K562 (cell line): Measurements from ENCODE around the gene GLRX. TPM values are rescaled to one million over a fixed set of nuclear protein-coding genes. Genes with fewer than 3 reads are reported as not detected.

ENCODE experiments used
- ATF7 ChIP-seq: fragments of 450-650 bp; IDR thresholded peaks from 2 replicates; pipeline ENCODE4 v1.7.1; 2014; ENCODE audit warnings: mild to moderate bottlenecking, moderate library complexity
- BRD9 ChIP-seq: fragments of 450-650 bp; IDR thresholded peaks from 2 replicates; pipeline ENCODE4 v1.6.1; 2018; ENCODE audit warnings: low read depth; ENCODE audit not compliant: partially characterized antibody
- CTBP1 ChIP-seq: fragments of 450-650 bp; IDR thresholded peaks from 2 replicates; pipeline ENCODE4 v1.6.1; 2016; ENCODE audit warnings: borderline replicate concordance
- ELF1 ChIP-seq: fragments of 200-800 bp; sonication (Bioruptor generic); IDR thresholded peaks from 2 replicates; pipeline ENCODE4 v1.6.1; 2016; ENCODE audit warnings: missing genetic modification characterization, missing compliant biosample characterization
- ESRRA ChIP-seq: fragments of 450-650 bp; IDR thresholded peaks from 2 replicates; pipeline ENCODE4 v1.6.1; 2014; ENCODE audit warnings: low read depth, mild to moderate bottlenecking, moderate library complexity, borderline replicate concordance
- ETV1 ChIP-seq: fragments of 450-650 bp; conservative IDR thresholded peaks from 2 replicates; pipeline ENCODE4 v1.6.1; 2016; ENCODE audit warnings: missing genetic modification characterization, control low read depth, low read depth, missing compliant biosample characterization
- GATA2 ChIP-seq: sonication (generic); formaldehyde crosslinking; IDR thresholded peaks from 2 replicates; pipeline ENCODE4 v1.4.0; 2020; ENCODE audit warnings: mild to moderate bottlenecking, missing genetic modification reagents
- HDAC1 ChIP-seq, 2 experiments: fragments of 450-650 bp; IDR thresholded peaks; 2 replicates each; pipeline ENCODE4 v1.6.1; 2016 to 2017; ENCODE audit warnings: inconsistent platforms in 1 of 2, mild to moderate bottlenecking in 1 of 2, moderate library complexity in 1 of 2
- HNRNPUL1 ChIP-seq: fragments of 200-400 bp; formaldehyde crosslinking; IDR thresholded peaks from 2 replicates; pipeline ENCODE4 v1.6.1; 2017; ENCODE audit warnings: low read length
- JUN ChIP-seq, 2 experiments: sonication (generic) in 1 of 2; formaldehyde crosslinking in 1 of 2; IDR thresholded peaks; 2 replicates each; pipeline versions ENCODE4 v1.6.1 to v1.8.0; 2012 to 2022; ENCODE audit warnings: borderline replicate concordance in 2 of 2, mild to moderate bottlenecking in 2 of 2, improper control_type of control experiment in 1 of 2, low read depth in 1 of 2, low read length in 1 of 2, missing genetic modification reagents in 1 of 2
- NCOA6 ChIP-seq: fragments of 450-650 bp; IDR thresholded peaks from 2 replicates; pipeline ENCODE4 v1.6.1; 2017; ENCODE audit warnings: mild to moderate bottlenecking
- SIN3A ChIP-seq, 2 experiments: fragments of 150-350 bp in 1 of 2; IDR thresholded peaks; 2 replicates each; pipeline ENCODE4 v1.6.1; 2011 to 2016; ENCODE audit warnings: borderline replicate concordance in 2 of 2, low read depth in 2 of 2, low read length in 2 of 2, mild to moderate bottlenecking in 2 of 2, moderate library complexity in 2 of 2; ENCODE audit not compliant: control insufficient read depth in 1 of 2
- SMARCE1 ChIP-seq: fragments of 450-650 bp; IDR thresholded peaks from 2 replicates; pipeline ENCODE4 v1.7.1; 2016; ENCODE audit warnings: mild to moderate bottlenecking
- polyA plus RNA-seq, 8 experiments: library from polyadenylated mRNA; depleted of rRNA in 4 of 8; stranded (reverse) in 5 of 8; unstranded in 3 of 8; fragments of >200 nt; fragmentation: Nextera tagmentation in 2 of 8; fragmentation: Illumina TruSeq in 1 of 8; extraction: Ambion mirVana in 2 of 8; extraction: Trizol in 1 of 8; gene quantifications; 2 replicates each; pipeline versions ENCODE4 v1.2.1 to v1.2.3, GENCODE V29; 2011 to 2014; ENCODE audit warnings: inconsistent platforms in 1 of 8, missing spikeins in 1 of 8
- total RNA-seq, 7 experiments: library from RNA; depleted of rRNA in 6 of 7; stranded (reverse); fragments of >200 nt in 6 of 7; fragmentation: Illumina TruSeq in 2 of 7; extraction: Trizol in 2 of 7; gene quantifications; 2 replicates each; pipeline versions ENCODE4 v1.2.1 to v1.2.3, GENCODE V29; 2011 to 2021; ENCODE audit warnings: low replicate concordance in 1 of 7
- TF ChIP-seq, protein P1 (sequence below), 2 experiments: IDR thresholded peaks in 1 of 2; conservative IDR thresholded peaks in 1 of 2; 2 replicates each; pipeline ENCODE4 v1.6.1; 2016; ENCODE audit warnings: low read depth in 2 of 2, mild to moderate bottlenecking in 1 of 2, missing compliant biosample characterization in 1 of 2, missing genetic modification characterization in 1 of 2, moderate library complexity in 1 of 2
- TF ChIP-seq, protein P2 (sequence below): fragments of 250-450 bp; sonication (Bioruptor Pico); IDR thresholded peaks from 2 replicates; pipeline ENCODE4 v1.8.0; 2022; ENCODE audit warnings: moderate library complexity, mild to moderate bottlenecking, inconsistent platforms
- TF ChIP-seq, protein P3 (sequence below), 3 experiments: IDR thresholded peaks in 2 of 3; conservative IDR thresholded peaks in 1 of 3; 2 replicates each; pipeline ENCODE4 v1.5.1; 2011 to 2012; ENCODE audit warnings: low read length in 3 of 3, mild to moderate bottlenecking in 3 of 3, control low read depth in 2 of 3, improper control_type of control experiment in 1 of 3, inconsistent platforms in 1 of 3, low read depth in 1 of 3, mixed read lengths in 1 of 3, moderate library complexity in 1 of 3; ENCODE audit not compliant: insufficient read depth in 2 of 3

Gene GLRX
- total and polyA plus RNA-seq, 9 of the 15 experiments (the other 6 are each of a cell fraction or from before 2014, with no cell fraction given) = 2.3 to 11.2 (median 4.6) TPM

DNA sequence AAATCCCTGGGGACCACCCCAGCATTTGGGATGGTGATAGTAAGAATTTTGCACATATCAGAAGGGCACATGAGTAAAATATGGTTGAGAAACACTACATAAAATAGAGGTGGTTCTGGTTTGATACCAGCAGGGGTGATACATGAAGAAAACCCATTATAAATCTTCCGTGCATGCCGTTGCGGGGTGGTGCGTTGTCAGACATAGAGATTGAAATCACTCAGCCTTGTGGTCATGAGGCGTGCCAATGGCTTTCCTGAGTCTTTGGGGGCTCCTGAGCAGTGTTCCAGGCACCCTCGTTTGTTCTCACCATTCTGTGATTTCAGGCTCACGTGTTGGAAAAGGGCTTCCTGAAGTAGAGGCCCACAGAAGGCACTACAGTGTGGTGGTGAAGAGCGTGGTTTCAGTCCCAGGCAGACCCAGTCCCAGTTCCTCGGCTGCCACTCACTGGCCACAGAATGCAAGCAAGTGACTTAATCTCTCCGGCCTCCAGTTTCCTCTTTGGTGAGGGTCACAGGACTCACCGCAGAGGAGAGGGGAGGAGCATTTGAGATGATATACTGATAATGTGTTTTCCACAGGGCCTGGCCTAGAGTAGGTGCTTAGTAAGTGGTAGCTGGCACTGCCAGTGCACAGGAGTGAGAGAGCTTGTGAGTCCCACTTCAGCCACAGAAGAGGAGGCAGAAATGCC, 20.5 kb upstream of the GLRX start (continued):
- TF ChIP-seq, protein P1, sequence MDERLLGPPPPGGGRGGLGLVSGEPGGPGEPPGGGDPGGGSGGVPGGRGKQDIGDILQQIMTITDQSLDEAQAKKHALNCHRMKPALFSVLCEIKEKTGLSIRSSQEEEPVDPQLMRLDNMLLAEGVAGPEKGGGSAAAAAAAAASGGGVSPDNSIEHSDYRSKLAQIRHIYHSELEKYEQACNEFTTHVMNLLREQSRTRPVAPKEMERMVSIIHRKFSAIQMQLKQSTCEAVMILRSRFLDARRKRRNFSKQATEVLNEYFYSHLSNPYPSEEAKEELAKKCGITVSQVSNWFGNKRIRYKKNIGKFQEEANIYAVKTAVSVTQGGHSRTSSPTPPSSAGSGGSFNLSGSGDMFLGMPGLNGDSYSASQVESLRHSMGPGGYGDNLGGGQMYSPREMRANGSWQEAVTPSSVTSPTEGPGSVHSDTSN (CRISPR knock-in tag; IDR thresholded peaks at IDR 0.05; ENCODE audit: low read depth) = no peak
- TF ChIP-seq, protein P1 (tag; conservative IDR thresholded peaks at IDR 0.05; ENCODE audit: low read depth) = peak; percentile 45; the same call in 1 of the 2 replicates
- TF ChIP-seq, protein P2, sequence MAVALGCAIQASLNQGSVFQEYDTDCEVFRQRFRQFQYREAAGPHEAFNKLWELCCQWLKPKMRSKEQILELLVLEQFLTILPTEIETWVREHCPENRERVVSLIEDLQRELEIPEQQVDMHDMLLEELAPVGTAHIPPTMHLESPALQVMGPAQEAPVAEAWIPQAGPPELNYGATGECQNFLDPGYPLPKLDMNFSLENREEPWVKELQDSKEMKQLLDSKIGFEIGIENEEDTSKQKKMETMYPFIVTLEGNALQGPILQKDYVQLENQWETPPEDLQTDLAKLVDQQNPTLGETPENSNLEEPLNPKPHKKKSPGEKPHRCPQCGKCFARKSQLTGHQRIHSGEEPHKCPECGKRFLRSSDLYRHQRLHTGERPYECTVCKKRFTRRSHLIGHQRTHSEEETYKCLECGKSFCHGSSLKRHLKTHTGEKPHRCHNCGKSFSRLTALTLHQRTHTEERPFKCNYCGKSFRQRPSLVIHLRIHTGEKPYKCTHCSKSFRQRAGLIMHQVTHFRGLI (CRISPR knock-in tag) = no peak
- TF ChIP-seq HDAC1 (IDR thresholded peaks at IDR 0.05) (0 out of 4 replicates have a peak, but pooled peaks of 1 of the 2 experiments have one; percentile 37), BRD9 (peak; percentile 73), GATA2 (0 out of 2 replicates have a peak, but pooled peaks have one; percentile 44), ESRRA (peak; percentile 73), SMARCE1 (peak; percentile 44; the same call in 1 of the 2 replicates), ATF7 (peak; percentile 81), JUN (IDR thresholded peaks at IDR 0.05; ENCODE audit: borderline replicate concordance, low read depth, low read length) (peak; percentile 60; the same call in 1 of the 2 replicates), JUN (CRISPR knock-in tag; IDR thresholded peaks at IDR 0.05; ENCODE audit: borderline replicate concordance) (no peak), CTBP1 (peak; percentile 66; the same call in 1 of the 2 replicates), SIN3A (IDR thresholded peaks at IDR 0.05; ENCODE audit: borderline replicate concordance in 2 of 2, control insufficient read depth in 1 of 2, low read depth in 2 of 2, low read length in 2 of 2) (no peak), ELF1 (peak; percentile 49; the same call in 1 of the 2 replicates), ETV1 (tag) (0 out of 2 replicates have a peak, but pooled peaks have one; percentile 18), HNRNPUL1 (no peak), NCOA6 (no peak)
- TF ChIP-seq, protein P3, sequence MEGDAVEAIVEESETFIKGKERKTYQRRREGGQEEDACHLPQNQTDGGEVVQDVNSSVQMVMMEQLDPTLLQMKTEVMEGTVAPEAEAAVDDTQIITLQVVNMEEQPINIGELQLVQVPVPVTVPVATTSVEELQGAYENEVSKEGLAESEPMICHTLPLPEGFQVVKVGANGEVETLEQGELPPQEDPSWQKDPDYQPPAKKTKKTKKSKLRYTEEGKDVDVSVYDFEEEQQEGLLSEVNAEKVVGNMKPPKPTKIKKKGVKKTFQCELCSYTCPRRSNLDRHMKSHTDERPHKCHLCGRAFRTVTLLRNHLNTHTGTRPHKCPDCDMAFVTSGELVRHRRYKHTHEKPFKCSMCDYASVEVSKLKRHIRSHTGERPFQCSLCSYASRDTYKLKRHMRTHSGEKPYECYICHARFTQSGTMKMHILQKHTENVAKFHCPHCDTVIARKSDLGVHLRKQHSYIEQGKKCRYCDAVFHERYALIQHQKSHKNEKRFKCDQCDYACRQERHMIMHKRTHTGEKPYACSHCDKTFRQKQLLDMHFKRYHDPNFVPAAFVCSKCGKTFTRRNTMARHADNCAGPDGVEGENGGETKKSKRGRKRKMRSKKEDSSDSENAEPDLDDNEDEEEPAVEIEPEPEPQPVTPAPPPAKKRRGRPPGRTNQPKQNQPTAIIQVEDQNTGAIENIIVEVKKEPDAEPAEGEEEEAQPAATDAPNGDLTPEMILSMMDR (IDR thresholded peaks at IDR 0.05 in 2 of 3, conservative IDR thresholded peaks at IDR 0.05 in 1 of 3; ENCODE audit: insufficient read depth in 2 of 3, low read depth in 1 of 3, low read length in 3 of 3) = peak; percentile 81 to 86 (median 83)
